ENCODE measurements around the gene C16orf87. TPM values are rescaled to one million over a fixed set of nuclear protein-coding genes. Genes with fewer than 3 reads are reported as not detected.

C16orf87 gene
- total and polyA plus RNA-seq, 8 donors: 1.3 to 16.2 (median 3.9) TPM; not detected in 1

GRCh38 chr16:46844771-46845170, 13.8 kb upstream of the C16orf87 start:
- peaks cover 0 to 11% (median 5%) of the 10 kb centered on the region in 4 donors for H3K4me1 ChIP-seq
- intact Hi-C loops (cut with DNase I; ENCODE audit: low total_unique reads): no loop called here
- no peak for DNase-seq
- no peaks in the 10 kb centered on the region for H3K36me3 ChIP-seq
- TF ChIP-seq CTCF (IDR thresholded peaks at IDR 0.05) (no peak), POLR2AphosphoS5 (IDR thresholded peaks at IDR 0.05) (no peak), POLR2A (IDR thresholded peaks at IDR 0.05) (no peak), EP300 (IDR thresholded peaks at IDR 0.05) (no peak)
- 40 to 54% (median 41%) methylated on average over 10 of the region's 10 CpGs for WGBS, 5 donors
- H3K27ac ChIP-seq: no peak overlapping the region
- H3K4me3 ChIP-seq: no peak overlapping the region
- H3K9me3 ChIP-seq: no peaks in the 10 kb centered on the region
- peaks cover 0 to 19% (median 4%) of the 10 kb centered on the region in 3 donors for H3K27me3 ChIP-seq

GRCh38 chr16:46843898-46844642, 13.1 kb upstream of the C16orf87 start:
- Histone ChIP-seq H3K4me1 (peaks cover 0 to 11% (median 5%) of the 10 kb centered on the region in 4 donors), H3K36me3 (no peaks in the 10 kb centered on the region), H3K27me3 (peaks cover 0 to 19% (median 4%) of the 10 kb centered on the region in 3 donors), H3K9me3 (no peaks in the 10 kb centered on the region), H3K4me3 (peak overlapping the region in 2 of 4 donors; percentile 7 to 26), H3K27ac (no peak overlapping the region)
- intact Hi-C loops (cut with DNase I; ENCODE audit: low total_unique reads): no loop called here
- 34 to 50% (median 47%) methylated on average over 44 to 74 of the region's 74 CpGs for WGBS, 5 donors
- TF ChIP-seq EP300 (IDR thresholded peaks at IDR 0.05) (no peak), POLR2A (IDR thresholded peaks at IDR 0.05) (no peak), POLR2AphosphoS5 (IDR thresholded peaks at IDR 0.05) (no peak), CTCF (IDR thresholded peaks at IDR 0.05) (no peak)
- no peak for DNase-seq

- WGBS, 5 donors: 97 to 99% (median 98%) methylated on average over 17 to 18 of the region's 18 CpGs
Observed at GRCh38 chr16:46842192-46842895, 11.4 kb upstream of the C16orf87 start.

More at GRCh38 chr16:46842192-46842895, 11.4 kb upstream of the C16orf87 start:
- TF ChIP-seq EP300 (IDR thresholded peaks at IDR 0.05) (no peak), CTCF (IDR thresholded peaks at IDR 0.05) (no peak), POLR2AphosphoS5 (IDR thresholded peaks at IDR 0.05) (no peak), POLR2A (IDR thresholded peaks at IDR 0.05) (no peak)
- DNase-seq: no peak
- intact Hi-C loops (cut with DNase I; ENCODE audit: low total_unique reads): no loop called here
- Histone ChIP-seq H3K4me1 (peaks cover 0 to 11% (median 5%) of the 10 kb centered on the region in 4 donors), H3K4me3 (no peak overlapping the region), H3K9me3 (no peaks in the 10 kb centered on the region), H3K27ac (no peak overlapping the region), H3K36me3 (no peaks in the 10 kb centered on the region), H3K27me3 (peaks cover 0 to 19% (median 4%) of the 10 kb centered on the region in 3 donors)

Data from stomach (tissue), 9 donors.